Measurements from ENCODE around the gene TSPAN18. TPM values are rescaled to one million over a fixed set of nuclear protein-coding genes. Genes with fewer than 3 reads are reported as not detected.

The TSPAN18 gene
- total and polyA plus RNA-seq, 9 donors = 2.1 to 35.3 (median 14.4) TPM

- H3K4me1 ChIP-seq (ENCODE audit: insufficient read depth) = no peaks in the 10 kb centered on the region
- H3K4me3 ChIP-seq = no peak overlapping the region
- no peaks in the 10 kb centered on the region for H3K27me3 ChIP-seq
- H3K9me3 ChIP-seq = no peaks in the 10 kb centered on the region
- H3K36me3 ChIP-seq = no peaks in the 10 kb centered on the region
- TF ChIP-seq POLR2A (IDR thresholded peaks at IDR 0.05) = no peak
- intact Hi-C loops (cut with DNase I) = no loop called here
- DNase-seq = no peak
- H3K27ac ChIP-seq = no peak overlapping the region
- WGBS, 3 donors = 72 to 81% (median 75%) methylated on average over 4 of the region's 4 CpGs
Observed at GRCh38 chr11:44849424-44849823, 122.7 kb downstream of the TSPAN18 start.

- TF ChIP-seq POLR2A (IDR thresholded peaks at IDR 0.05) (no peak), EP300 (IDR thresholded peaks at IDR 0.05) (no peak), CTCF (IDR thresholded peaks at IDR 0.05) (no peak)
- 80 to 83% (median 80%) methylated on average over 8 of the region's 8 CpGs for WGBS, 3 donors
- Histone ChIP-seq H3K4me3 (no peak overlapping the region), H3K27me3 (no peaks in the 10 kb centered on the region), H3K36me3 (no peaks in the 10 kb centered on the region), H3K4me1 (ENCODE audit: insufficient read depth) (no peaks in the 10 kb centered on the region), H3K27ac (no peak overlapping the region), H3K9me3 (no peaks in the 10 kb centered on the region)
- intact Hi-C loops (cut with DNase I) = no loop called here
- DNase-seq = no peak
Observed at GRCh38 chr11:44849922-44850321, 123.2 kb downstream of the TSPAN18 start.

GRCh38 chr11:44851496-44851895 is 124.7 kb downstream of the TSPAN18 start:
- intact Hi-C loops (cut with DNase I) = no loop called here
- Histone ChIP-seq H3K27me3 (no peaks in the 10 kb centered on the region), H3K36me3 (no peaks in the 10 kb centered on the region), H3K27ac (no peak overlapping the region), H3K4me1 (ENCODE audit: insufficient read depth) (peaks cover 1% of the 10 kb centered on the region), H3K4me3 (no peak overlapping the region), H3K9me3 (no peaks in the 10 kb centered on the region)
- WGBS, 3 donors = 84 to 92% (median 87%) methylated on average over 5 of the region's 5 CpGs
- DNase-seq = no peak
- TF ChIP-seq POLR2A (IDR thresholded peaks at IDR 0.05) = no peak

GRCh38 chr11:44852159-44852747 is 125.5 kb downstream of the TSPAN18 start:
- TF ChIP-seq POLR2A (IDR thresholded peaks at IDR 0.05) (no peak), EP300 (IDR thresholded peaks at IDR 0.05) (no peak), CTCF (IDR thresholded peaks at IDR 0.05) (no peak)
- Histone ChIP-seq H3K27me3 (no peaks in the 10 kb centered on the region), H3K4me1 (ENCODE audit: insufficient read depth) (peaks cover 1% of the 10 kb centered on the region), H3K9me3 (no peaks in the 10 kb centered on the region), H3K4me3 (no peak overlapping the region), H3K27ac (no peak overlapping the region), H3K36me3 (no peaks in the 10 kb centered on the region)
- no peak for DNase-seq
- 49 to 67% (median 67%) methylated on average over 2 of the region's 2 CpGs for WGBS, 3 donors
- intact Hi-C loops (cut with DNase I) = no loop called here

GRCh38 chr11:44852952-44853351 is 126.2 kb downstream of the TSPAN18 start:
- DNase-seq = no peak
- Histone ChIP-seq H3K36me3 (no peaks in the 10 kb centered on the region), H3K4me1 (ENCODE audit: insufficient read depth) (peaks cover 1% of the 10 kb centered on the region), H3K27ac (no peak overlapping the region), H3K4me3 (no peak overlapping the region), H3K9me3 (no peaks in the 10 kb centered on the region), H3K27me3 (no peaks in the 10 kb centered on the region)
- intact Hi-C loops (cut with DNase I) = no loop called here
- TF ChIP-seq CTCF (IDR thresholded peaks at IDR 0.05) = no peak
- no peak for TF ChIP-seq POLR2A (IDR thresholded peaks at IDR 0.05)
- TF ChIP-seq EP300 (IDR thresholded peaks at IDR 0.05) = no peak
- 64 to 76% (median 75%) methylated on average over 5 of the region's 5 CpGs for WGBS, 3 donors

Measured in ovary (tissue), 9 donors.